GM19099 (cell line): ENCODE measurements around the gene SUSD3.

Experiments used
- POLR2A ChIP-seq: IDR thresholded peaks from 3 replicates; pipeline ENCODE4 v1.6.1; 2011; ENCODE audit warnings: low read depth; ENCODE audit not compliant: insufficient read length; ENCODE audit errors: extremely low read depth

SUSD3 gene

DNA sequence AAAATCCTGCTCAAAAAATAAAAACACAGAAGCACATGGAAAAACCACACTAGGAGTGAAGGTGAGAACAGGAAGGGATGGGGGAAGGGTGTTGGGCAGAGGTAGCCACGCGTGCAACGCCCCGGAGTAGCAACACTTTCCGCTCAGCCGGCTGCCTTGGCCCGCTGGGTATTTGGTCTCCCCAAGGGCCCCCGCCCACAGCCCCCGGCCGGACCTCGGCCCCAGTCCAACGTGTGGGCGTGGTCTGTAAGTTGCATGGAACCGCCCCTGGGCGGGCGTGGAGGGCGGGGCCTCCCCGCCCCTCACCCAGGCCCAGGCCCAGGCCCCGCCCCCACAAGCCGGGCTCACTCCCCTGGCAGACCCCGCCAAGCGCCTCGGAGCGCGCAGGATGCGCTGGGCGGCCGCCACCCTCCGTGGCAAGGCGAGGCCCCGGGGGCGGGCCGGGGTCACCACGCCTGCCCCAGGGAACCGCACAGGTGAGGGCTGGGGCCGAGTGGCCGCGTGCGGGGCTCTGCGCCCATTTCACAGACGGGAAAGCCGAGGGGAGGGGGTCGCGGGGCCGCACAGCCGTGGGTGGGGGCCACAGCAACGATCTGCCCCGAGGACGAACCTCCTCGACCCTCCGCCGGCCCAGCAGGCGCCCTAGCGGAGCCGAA is at the start of gene SUSD3:
SUSD3 (plus strand) TSS at position 347 of the 656 bp plus-strand sequence; CDS start at position 389, 42 bp downstream.
- TF ChIP-seq POLR2A, result peak; percentile 84

GRCh38 chr9:93009337-93010015 is 49.0 kb upstream of the SUSD3 start:
- TF ChIP-seq POLR2A, result no peak

- TF ChIP-seq POLR2A, result no peak
Observed at GRCh38 chr9:93010056-93010455, 48.4 kb upstream of the SUSD3 start.

DNA sequence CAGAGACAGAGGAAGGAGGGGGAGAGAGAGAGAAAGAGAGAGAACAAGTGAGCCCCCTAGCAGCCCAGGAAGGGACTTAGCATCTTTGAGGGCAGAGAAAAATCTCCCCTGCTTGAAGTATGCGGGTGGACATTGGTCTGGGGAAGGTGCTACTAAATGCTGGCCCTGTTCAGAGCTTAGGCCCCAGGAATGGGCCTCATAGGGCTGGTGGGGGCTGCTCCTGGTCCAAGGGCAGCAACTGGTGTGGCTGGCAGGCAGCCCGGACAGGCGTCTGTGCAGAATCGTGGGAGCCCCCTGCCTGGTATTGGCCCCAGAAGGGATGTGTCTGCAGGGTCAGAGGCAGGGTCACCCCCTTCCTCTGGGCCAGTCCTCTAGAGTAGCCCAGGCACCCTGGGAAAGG is 47.8 kb upstream of the SUSD3 start:
- TF ChIP-seq POLR2A, result no peak

DNA sequence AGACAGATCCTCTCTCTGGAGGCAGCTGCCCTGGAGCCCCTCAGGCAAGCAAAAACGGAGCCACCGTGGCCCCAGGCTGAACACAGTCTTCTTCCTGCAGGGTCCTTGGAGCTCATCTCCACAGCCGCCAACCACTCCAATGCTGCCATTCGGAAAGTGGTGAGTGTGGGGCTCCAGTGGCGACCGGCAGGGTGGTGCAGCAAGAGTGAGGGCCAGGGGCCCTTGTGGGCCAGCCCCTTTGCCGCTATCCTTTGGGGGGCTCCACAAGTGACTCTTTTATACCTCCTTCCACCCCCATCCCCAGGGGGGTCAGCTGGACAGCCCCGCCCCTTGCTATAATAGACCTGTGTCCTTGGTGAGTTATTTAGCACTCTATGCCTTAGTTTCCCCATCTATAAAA is 47.4 kb upstream of the SUSD3 start:
- TF ChIP-seq POLR2A, result no peak

DNA sequence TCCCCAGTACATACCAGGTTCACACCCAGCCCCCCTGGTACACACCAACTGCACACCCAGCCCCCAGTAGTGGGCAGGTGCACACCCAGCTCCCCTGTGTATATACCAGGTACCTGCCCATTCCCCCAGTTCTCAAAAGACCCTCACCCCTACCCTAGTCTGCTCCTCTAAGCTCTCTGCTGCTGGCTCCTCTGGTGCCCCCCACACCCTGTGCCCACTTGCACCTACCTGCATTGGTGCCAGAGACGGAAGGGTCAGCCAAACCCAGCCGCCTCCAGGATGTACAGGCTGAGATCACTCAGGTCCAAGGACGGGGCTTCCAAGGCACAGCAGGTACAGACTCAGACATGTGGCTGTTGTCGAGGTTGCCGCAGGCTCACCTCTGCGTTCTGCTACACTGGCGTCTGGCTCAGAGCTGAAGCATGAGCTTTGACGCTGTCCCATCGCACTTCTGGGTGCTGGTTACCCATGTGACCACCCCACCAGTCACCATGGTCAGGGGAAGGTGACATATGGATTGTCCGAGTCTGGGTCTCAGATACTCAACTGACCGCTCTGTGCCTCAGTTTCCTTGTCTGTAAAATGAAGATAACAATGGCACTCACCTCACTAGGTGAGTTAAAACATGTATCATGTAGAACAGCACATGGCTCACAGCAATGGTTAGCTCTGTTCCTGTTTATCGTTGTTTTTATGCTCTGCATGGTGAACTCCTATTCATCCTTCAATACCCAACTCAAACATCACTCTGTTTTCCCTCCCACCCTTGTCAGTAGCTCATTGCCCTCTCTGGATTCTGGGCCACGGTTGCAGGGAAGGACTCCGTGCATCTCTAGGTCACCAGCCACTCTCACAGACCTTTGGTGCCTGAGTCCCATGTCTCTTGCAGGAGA is 45.3 kb upstream of the SUSD3 start:
- TF ChIP-seq POLR2A, result no peak

DNA sequence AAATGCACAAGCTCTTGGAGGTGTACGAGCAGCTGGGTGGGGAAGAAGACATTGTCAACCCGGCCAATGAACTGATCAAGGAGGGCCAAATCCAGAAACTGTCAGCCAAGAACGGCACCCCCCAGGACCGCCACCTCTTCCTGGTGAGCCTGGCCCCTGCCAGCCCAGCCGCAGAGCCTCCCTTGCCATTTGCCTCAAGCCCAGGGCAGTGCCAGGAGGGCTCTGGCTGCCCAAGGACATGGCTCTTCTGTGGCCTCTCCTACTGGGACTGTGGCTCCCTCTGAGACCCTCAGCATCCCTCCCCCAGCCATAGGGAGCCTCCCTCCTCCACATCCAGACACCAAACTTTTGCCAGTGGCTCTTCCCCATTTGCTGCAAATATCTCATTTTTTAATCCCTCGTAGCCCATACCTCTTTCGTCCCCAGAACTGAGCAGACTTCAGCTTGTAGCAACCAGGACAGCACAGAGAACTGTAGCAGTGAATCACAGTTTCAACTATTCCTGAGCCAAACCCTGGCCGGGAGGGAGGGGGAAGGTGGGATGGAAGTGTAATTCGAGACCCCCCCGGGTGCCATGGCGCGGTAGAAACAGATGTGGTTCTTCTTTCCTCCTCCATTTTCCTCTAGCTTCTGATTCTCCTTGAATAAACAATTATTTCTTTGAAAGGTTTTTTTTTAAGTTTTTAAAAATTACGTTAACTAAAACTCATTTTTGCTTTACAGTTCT is 44.5 kb upstream of the SUSD3 start:
- TF ChIP-seq POLR2A, result no peak

GRCh38 chr9:93017621-93018020 is 40.9 kb upstream of the SUSD3 start:
- TF ChIP-seq POLR2A, result no peak

- TF ChIP-seq POLR2A, result no peak
Observed at GRCh38 chr9:93020151-93020550, 38.4 kb upstream of the SUSD3 start.

- TF ChIP-seq POLR2A, result no peak
Observed at GRCh38 chr9:93020771-93021670, 37.5 kb upstream of the SUSD3 start.

DNA sequence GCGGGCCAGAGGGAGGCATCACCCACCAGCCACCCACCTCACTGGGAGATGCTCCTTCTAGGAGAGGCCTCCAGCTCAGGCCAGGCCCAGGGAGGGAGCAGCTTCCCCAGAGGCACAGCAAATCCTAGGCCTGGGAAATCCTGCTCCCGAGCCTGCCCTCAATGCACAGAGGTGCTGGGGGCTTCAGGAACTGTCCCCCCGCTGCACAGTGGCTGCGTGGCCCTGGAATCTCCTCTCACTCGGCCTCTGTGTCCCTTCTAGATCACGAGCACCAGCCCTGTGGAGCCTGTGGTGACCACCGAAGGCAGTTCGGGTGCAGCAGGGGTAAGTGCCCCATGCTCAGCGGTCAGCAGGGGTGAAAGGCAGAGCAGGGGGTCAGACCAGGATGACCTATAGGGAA is 36.4 kb upstream of the SUSD3 start:
- no peak for TF ChIP-seq POLR2A

DNA sequence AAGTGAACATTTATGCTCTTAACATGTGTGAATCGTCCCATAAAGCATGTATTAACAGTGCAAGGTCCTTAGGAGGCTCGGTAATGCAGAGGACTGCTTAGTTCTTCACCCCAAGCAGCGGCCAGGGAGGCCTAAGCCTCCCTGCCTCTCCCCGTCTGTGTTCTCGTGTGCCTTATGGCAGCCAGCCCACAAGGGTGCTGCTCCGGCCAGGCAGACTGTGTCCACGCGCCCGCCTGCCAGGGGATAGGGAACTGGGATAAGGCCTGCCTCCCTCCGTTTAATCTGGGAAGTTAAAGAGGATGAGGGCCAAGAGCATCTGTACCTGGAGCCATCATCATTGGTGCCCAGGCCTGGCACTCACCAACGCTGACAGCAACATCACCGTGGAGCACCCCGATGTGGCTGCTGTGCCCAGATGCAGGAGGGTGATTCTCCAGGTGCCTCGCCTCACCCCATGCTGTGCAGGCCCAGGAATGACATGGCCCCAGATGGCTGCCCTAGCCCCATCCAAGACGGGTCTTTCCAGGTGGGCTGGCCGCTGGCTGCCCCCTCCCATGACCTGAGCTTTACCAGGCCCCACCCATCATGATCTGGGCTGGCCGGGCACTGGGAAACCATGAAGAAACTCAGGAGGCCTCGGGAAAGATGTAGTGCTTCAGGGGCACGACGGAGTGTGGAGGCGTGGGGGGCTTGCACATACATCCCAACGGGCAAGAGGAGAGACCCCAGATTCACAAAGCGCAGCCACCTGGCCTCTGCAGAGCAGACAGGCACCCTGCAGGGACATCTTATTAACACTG is 35.6 kb upstream of the SUSD3 start:
- TF ChIP-seq POLR2A, result no peak

- no peak for TF ChIP-seq POLR2A
Observed at GRCh38 chr9:93023521-93023815, 35.0 kb upstream of the SUSD3 start.

DNA sequence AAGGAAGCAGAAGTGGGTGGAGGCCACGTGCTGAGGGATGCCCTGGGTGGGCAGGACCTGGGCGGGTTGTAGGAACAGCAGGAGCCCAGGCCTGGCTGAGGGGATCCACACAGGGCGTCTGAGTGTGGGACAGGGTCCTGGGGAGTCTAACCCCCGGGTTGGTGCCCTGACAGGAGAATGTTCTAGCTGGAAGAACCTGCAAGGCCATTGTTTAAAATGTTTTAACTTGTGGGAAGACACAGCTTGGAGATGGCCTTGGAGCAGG is 33.9 kb upstream of the SUSD3 start:
- no peak for TF ChIP-seq POLR2A

DNA sequence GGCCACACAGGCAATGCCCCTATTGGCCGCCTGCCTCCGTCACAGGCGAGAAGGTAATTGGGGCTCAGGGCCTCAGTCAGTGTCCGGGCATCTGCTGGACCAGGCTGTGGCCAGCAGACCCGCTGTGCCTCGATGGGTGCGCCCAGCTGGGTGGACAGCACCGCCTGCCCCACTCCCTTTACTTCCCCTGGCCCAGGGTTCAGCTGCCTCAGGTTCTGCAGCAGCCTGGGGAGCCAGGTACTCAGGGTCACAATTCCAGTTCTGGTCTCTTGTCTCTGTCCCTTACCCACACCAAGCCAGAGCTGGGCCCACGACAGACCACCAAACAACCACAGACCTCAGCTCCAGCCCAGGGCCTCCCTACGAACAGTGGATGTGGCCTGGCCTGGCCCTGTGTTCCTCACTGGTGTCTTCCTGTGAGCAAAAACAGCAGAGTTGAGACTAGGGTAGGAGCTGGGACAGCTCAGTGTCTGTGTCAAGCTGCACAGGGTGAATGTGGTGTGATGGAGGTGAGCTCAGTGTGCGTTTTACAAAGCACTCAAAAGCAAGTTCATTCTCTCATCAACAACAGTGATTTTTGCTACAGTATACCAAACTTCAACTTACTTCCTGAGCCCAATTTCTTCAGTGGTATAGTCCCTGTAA is 33.4 kb upstream of the SUSD3 start:
- TF ChIP-seq POLR2A, result no peak
